ENCODE data around the gene MAP4.

GRCh38 chr3:47851888-47852603 lies 164.2 kb downstream of the MAP4 start:
- no peak for TF ChIP-seq POLR2A (IDR thresholded peaks at IDR 0.05; ENCODE audit: low read length)
- TF ChIP-seq GATA1 (IDR thresholded peaks at IDR 0.05; ENCODE audit: low read depth, low read length): no peak

Data from erythroblast (primary cell).